GM21423 (cell line): ENCODE results near the gene MAPKAP1.
"Not testable (repeated sequence)": the region's sequence is repeated elsewhere in the genome, so short reads cannot be mapped to it uniquely, and the experiment has no call there.

Source experiments
- ATAC-seq: cut with Tn5 transposase; IDR thresholded peaks from one replicate; pipeline ENCODE4 v1.9.1; 2021; ENCODE audit warnings: mild to moderate bottlenecking, moderate library complexity; ENCODE audit not compliant: unreplicated experiment

MAPKAP1 gene

GRCh38 chr9:125571824-125572223 is 135.2 kb downstream of the MAPKAP1 start:
- not testable (repeated sequence) for ATAC-seq

GRCh38 chr9:125570246-125570645 is 136.8 kb downstream of the MAPKAP1 start:
- ATAC-seq: no peak

- no peak for ATAC-seq
Observed at GRCh38 chr9:125568621-125569020, 138.4 kb downstream of the MAPKAP1 start.

GRCh38 chr9:125566051-125566450 is 141.0 kb downstream of the MAPKAP1 start:
- not testable (repeated sequence) for ATAC-seq

GRCh38 chr9:125565126-125565525 is 141.9 kb downstream of the MAPKAP1 start:
- ATAC-seq: no peak

GRCh38 chr9:125564631-125565030 is 142.4 kb downstream of the MAPKAP1 start:
- ATAC-seq: no peak

- ATAC-seq: peak; percentile 58
Observed at GRCh38 chr9:125561509-125562148, 145.4 kb downstream of the MAPKAP1 start.

- no peak for ATAC-seq
Observed at GRCh38 chr9:125559894-125560293, 147.1 kb downstream of the MAPKAP1 start.

GRCh38 chr9:125559194-125559593 is 147.8 kb downstream of the MAPKAP1 start:
- no peak for ATAC-seq

GRCh38 chr9:125558453-125559092 is 148.4 kb downstream of the MAPKAP1 start:
- ATAC-seq: no peak

- no peak for ATAC-seq
Observed at GRCh38 chr9:125556046-125556721, 150.8 kb downstream of the MAPKAP1 start.

GRCh38 chr9:125554726-125555125 is 152.3 kb downstream of the MAPKAP1 start:
- no peak for ATAC-seq

GRCh38 chr9:125551781-125552180 is 155.2 kb downstream of the MAPKAP1 start:
- no peak for ATAC-seq

- ATAC-seq: no peak
Observed at GRCh38 chr9:125549891-125550885, 156.8 kb downstream of the MAPKAP1 start.

GRCh38 chr9:125549465-125549871 is 157.5 kb downstream of the MAPKAP1 start:
- ATAC-seq: no peak

GRCh38 chr9:125549039-125549438 is 158.0 kb downstream of the MAPKAP1 start:
- ATAC-seq: no peak

GRCh38 chr9:125548141-125548540 is 158.9 kb downstream of the MAPKAP1 start:
- ATAC-seq: no peak

GRCh38 chr9:125547368-125547767 is 159.6 kb downstream of the MAPKAP1 start:
- ATAC-seq: no peak

- ATAC-seq: no peak
Observed at GRCh38 chr9:125545845-125546244, 161.2 kb downstream of the MAPKAP1 start.

- ATAC-seq: no peak
Observed at GRCh38 chr9:125544988-125545651, 161.9 kb downstream of the MAPKAP1 start.
